DOHH2 (cell line): ENCODE measurements around the gene FIZ1.

Experiments
- H3F3A ChIP-seq: fragments of 200-600 bp; sonication (generic), shearing (Covaris generic); 2 replicates; pipeline ENCODE4 v1.6.0; 2016; ENCODE audit warnings: antibody characterized with exemption, mild to moderate bottlenecking; ENCODE audit not compliant: control insufficient read depth, insufficient read depth
- H3K27ac ChIP-seq: fragments of 200-600 bp; sonication (generic); 2 replicates; pipeline ENCODE4 v1.5.1; 2014; ENCODE audit warnings: low read depth, mild to moderate bottlenecking, low read length, moderate library complexity
- H3K27me3 ChIP-seq: fragments of 200-600 bp; sonication (generic); 2 replicates; pipeline ENCODE4 v1.6.1; 2014; ENCODE audit warnings: mild to moderate bottlenecking, low read length, mixed read lengths; ENCODE audit not compliant: control insufficient read depth
- H3K36me3 ChIP-seq: fragments of 200-600 bp; sonication (generic); 2 replicates; pipeline ENCODE4 v1.6.1; 2014; ENCODE audit warnings: mild to moderate bottlenecking, low read length, moderate library complexity, mixed read lengths; ENCODE audit not compliant: control insufficient read depth
- H3K4me1 ChIP-seq: fragments of 200-600 bp; sonication (generic); 2 replicates; pipeline ENCODE4 v1.6.1; 2014; ENCODE audit warnings: mild to moderate bottlenecking, low read length, mixed read lengths; ENCODE audit not compliant: control insufficient read depth
- H3K4me2 ChIP-seq: fragments of 200-600 bp; sonication (generic); 2 replicates; pipeline ENCODE4 v1.6.0; 2014; ENCODE audit warnings: mild to moderate bottlenecking, low read length, moderate library complexity
- H3K4me3 ChIP-seq: fragments of 200-600 bp; sonication (generic); 2 replicates; pipeline ENCODE4 v1.5.1; 2014; ENCODE audit warnings: mild to moderate bottlenecking, low read length, mixed read lengths
- H3K79me2 ChIP-seq: fragments of 200-600 bp; sonication (generic); 2 replicates; pipeline ENCODE4 v1.6.1; 2014; ENCODE audit warnings: mild to moderate bottlenecking, low read length, mixed read lengths; ENCODE audit not compliant: control insufficient read depth
- H3K9me2 ChIP-seq: fragments of 200-600 bp; sonication (generic); replicated peaks from 2 replicates; pipeline ENCODE4 v1.6.1; 2014; ENCODE audit warnings: mild to moderate bottlenecking, low read length, mixed read lengths; ENCODE audit not compliant: control insufficient read depth
- H3K9me3 ChIP-seq: fragments of 200-600 bp; sonication (generic); 2 replicates; pipeline ENCODE4 v1.6.1; 2014; ENCODE audit warnings: antibody characterized with exemption, low read length, mixed read lengths; ENCODE audit not compliant: control insufficient read depth, insufficient read depth
- H4K20me1 ChIP-seq: fragments of 200-600 bp; sonication (generic); 2 replicates; pipeline ENCODE4 v1.6.0; 2014; ENCODE audit warnings: low read depth, mild to moderate bottlenecking, antibody characterized with exemption, low read length, moderate library complexity; ENCODE audit not compliant: control insufficient read depth, insufficient read depth
- EZH2phosphoT487 ChIP-seq: fragments of 200-600 bp; sonication (generic); IDR thresholded peaks from 2 replicates; pipeline ENCODE4 v1.6.1; 2017; ENCODE audit warnings: borderline replicate concordance, mild to moderate bottlenecking, antibody characterized with exemption, low read length, moderate library complexity, mixed read lengths
- TF ChIP-seq, protein P1 (sequence below): fragments of 200-600 bp; sonication (generic); IDR thresholded peaks from one replicate; pipeline ENCODE4 v1.5.1; 2014; ENCODE audit warnings: antibody characterized with exemption, mild to moderate bottlenecking, low read depth, low read length; ENCODE audit not compliant: poor library complexity, severe bottlenecking

Gene FIZ1

DNA sequence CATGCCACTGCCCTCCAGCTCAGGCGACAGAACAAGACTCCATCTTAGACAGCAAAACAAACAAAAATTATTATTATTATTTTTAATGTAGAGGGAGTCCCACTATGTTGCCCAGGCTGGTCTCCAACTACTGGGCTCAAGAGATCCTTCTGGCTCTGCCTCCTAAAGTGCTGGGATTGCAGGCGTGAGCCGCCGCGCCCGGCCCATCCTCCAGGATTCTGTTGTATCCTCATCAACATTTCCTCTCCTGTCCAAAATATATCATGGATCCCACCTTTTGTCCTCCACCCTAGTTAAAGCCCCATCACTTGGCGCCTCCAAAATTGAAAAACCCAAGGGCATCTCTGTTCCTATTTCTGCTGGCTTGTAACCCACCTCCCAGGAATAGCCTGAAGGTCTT, 23.8 kb upstream of the FIZ1 start:
- H3K27ac ChIP-seq, result no peak overlapping the region
- no peaks in the 10 kb centered on the region for H3K36me3 ChIP-seq
- H3K9me2 ChIP-seq, result no peaks in the 10 kb centered on the region
- no peaks in the 10 kb centered on the region for H3K27me3 ChIP-seq
- peak overlapping the region; percentile 14; the same call in 1 of the 2 replicates for H3K4me2 ChIP-seq
- peaks cover 11% of the 10 kb centered on the region for H3F3A ChIP-seq
- TF ChIP-seq, protein P1, sequence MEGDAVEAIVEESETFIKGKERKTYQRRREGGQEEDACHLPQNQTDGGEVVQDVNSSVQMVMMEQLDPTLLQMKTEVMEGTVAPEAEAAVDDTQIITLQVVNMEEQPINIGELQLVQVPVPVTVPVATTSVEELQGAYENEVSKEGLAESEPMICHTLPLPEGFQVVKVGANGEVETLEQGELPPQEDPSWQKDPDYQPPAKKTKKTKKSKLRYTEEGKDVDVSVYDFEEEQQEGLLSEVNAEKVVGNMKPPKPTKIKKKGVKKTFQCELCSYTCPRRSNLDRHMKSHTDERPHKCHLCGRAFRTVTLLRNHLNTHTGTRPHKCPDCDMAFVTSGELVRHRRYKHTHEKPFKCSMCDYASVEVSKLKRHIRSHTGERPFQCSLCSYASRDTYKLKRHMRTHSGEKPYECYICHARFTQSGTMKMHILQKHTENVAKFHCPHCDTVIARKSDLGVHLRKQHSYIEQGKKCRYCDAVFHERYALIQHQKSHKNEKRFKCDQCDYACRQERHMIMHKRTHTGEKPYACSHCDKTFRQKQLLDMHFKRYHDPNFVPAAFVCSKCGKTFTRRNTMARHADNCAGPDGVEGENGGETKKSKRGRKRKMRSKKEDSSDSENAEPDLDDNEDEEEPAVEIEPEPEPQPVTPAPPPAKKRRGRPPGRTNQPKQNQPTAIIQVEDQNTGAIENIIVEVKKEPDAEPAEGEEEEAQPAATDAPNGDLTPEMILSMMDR, result no peak
- TF ChIP-seq EZH2phosphoT487, result no peak
- H3K9me3 ChIP-seq, result no peaks in the 10 kb centered on the region
- no peaks in the 10 kb centered on the region for H3K79me2 ChIP-seq
- peaks cover 4% of the 10 kb centered on the region; the same call in 1 of the 2 replicates for H4K20me1 ChIP-seq
- H3K4me1 ChIP-seq, result peaks cover 14% of the 10 kb centered on the region
- no peak overlapping the region for H3K4me3 ChIP-seq

DNA sequence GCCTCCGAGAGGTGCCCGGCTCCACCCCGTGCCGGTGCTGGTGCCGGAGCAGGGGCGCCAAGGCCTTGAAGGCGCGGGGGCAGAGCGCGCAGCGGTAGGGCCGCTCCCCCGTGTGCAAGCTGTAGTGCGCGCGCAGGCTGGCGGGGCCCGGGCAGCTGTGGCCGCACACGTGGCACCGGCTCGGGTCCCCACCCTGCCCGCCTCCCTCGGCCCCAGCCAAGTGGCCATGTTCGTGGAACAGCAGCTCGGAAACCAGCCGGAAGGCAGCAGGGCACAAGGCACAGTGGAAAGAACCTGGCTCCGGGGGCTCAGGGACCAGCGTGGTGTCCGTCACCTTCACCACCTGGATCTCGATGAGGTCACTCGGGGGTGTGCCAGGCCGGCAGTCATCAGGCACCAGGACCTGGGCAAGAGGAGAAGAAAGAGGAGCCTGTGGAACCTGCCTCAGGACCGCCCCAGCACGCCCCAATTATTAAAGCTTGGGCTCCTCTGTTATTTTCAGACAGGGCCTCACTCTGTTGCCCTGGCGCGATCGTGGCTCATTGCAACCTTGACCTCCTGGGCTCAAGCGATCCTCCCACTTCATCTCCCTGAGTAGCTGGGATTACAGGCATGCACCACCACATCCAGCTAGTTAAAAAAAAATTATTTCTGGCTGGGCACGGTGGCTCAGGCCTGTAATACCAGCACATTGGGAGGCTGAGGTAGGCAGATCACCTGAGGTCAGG, 23.1 kb upstream of the FIZ1 start:
- peaks cover 5% of the 10 kb centered on the region; the same call in 1 of the 2 replicates for H3K36me3 ChIP-seq
- H3K9me2 ChIP-seq, result no peaks in the 10 kb centered on the region
- H3K27me3 ChIP-seq, result no peaks in the 10 kb centered on the region
- no peaks in the 10 kb centered on the region for H3K79me2 ChIP-seq
- H4K20me1 ChIP-seq, result peaks cover 4% of the 10 kb centered on the region; the same call in 1 of the 2 replicates
- H3K4me1 ChIP-seq, result peaks cover 14% of the 10 kb centered on the region
- no peak for TF ChIP-seq EZH2phosphoT487
- TF ChIP-seq, protein P1, result no peak
- H3K27ac ChIP-seq, result no peak overlapping the region
- no peaks in the 10 kb centered on the region for H3K9me3 ChIP-seq
- no peak overlapping the region for H3K4me3 ChIP-seq
- H3F3A ChIP-seq, result peaks cover 11% of the 10 kb centered on the region
- no peak overlapping the region for H3K4me2 ChIP-seq

DNA sequence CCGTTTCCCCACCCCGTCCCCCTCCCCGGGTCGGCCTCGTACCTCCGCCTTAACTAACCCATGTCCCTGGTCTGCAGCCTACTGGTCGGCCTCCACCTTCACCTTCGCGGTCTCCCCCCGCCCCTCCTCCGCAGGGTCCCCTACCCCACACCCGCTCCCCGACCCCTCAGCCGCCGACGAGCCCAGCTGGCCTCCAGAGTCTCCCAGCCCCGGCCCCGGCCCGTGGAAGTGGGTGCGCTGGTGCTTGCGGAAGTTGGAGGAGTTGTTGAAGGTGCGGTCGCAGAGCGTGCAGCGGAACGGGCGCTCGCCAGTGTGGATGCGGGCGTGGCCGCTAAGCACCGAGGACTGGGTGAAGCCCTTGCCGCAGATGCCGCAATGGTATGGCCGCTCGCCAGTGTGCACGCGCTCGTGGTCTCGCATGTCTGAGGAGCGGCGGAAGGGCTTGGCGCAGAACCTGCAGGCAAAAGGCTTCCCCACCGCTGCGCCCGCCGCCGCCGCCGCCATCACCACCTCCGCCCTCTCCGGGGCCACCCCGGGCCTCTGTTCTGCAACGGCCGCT, 22.4 kb upstream of the FIZ1 start:
- no peak overlapping the region for H3K4me2 ChIP-seq
- no peak overlapping the region for H3K27ac ChIP-seq
- no peaks in the 10 kb centered on the region for H3K27me3 ChIP-seq
- H3K4me3 ChIP-seq, result no peak overlapping the region
- peaks cover 8% of the 10 kb centered on the region; the same call in 1 of the 2 replicates for H3K36me3 ChIP-seq
- H3K9me3 ChIP-seq, result no peaks in the 10 kb centered on the region
- TF ChIP-seq, protein P1, result no peak
- TF ChIP-seq EZH2phosphoT487, result no peak
- H3K9me2 ChIP-seq, result no peaks in the 10 kb centered on the region
- H3K4me1 ChIP-seq, result peaks cover 14% of the 10 kb centered on the region
- peaks cover 4% of the 10 kb centered on the region; the same call in 1 of the 2 replicates for H4K20me1 ChIP-seq
- peaks cover 11% of the 10 kb centered on the region for H3F3A ChIP-seq
- H3K79me2 ChIP-seq, result no peaks in the 10 kb centered on the region
